Hepatic stellate cell (primary cell): Measurements from ENCODE around the gene PLEKHA7.
A peak's percentile ranks its signal among the peaks of the same experiment; 100 is the strongest.
"Not testable (repeated sequence)": the region's sequence is repeated elsewhere in the genome, so short reads cannot be mapped to it uniquely, and the experiment has no call there.

ENCODE experiments used
- DNase-seq: peaks from one replicate; pipeline ENCODE4 v3.0.0; 2011; ENCODE audit warnings: low spot score

The PLEKHA7 gene

DNA sequence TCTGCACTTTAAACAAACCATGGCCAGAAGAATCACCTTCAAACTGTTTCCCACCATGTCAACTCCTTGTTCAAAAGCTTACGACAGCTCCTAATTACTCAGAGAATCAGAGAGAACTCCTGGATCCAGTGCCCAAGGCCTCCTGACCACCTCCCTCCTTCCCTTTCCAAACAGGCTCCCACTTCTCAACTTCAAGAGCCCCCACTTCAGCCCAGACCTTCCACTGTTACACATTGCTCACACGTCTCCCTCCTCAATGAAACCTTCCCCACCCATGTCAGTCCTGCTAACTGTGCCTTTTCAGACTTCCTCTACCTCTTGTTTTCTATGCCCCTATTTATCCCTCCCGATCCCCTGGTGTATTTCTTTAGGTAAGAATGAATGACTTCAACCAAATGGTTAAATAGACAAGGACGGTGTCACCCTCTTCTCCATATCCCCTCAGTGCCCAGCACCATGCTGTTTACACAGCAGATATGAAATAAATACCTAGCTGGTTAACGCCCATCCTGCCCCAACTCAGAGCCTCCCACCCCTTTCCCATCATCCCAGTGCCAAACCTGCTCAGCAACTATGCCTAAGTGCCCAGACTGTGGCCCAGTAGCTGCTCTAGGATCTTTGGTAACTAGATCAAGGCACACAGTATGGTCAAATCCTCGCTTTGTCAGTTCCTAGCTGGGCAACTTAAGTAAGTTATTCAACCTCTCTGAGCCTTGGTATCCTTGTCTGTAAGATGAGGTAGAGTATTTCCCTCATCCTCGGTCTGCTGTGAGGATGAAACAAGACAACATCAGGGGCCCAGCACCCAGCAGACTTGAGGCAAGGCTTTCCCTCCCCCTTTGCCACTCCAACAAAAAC is 36.8 kb downstream of the PLEKHA7 start:
- no peak for DNase-seq

DNA sequence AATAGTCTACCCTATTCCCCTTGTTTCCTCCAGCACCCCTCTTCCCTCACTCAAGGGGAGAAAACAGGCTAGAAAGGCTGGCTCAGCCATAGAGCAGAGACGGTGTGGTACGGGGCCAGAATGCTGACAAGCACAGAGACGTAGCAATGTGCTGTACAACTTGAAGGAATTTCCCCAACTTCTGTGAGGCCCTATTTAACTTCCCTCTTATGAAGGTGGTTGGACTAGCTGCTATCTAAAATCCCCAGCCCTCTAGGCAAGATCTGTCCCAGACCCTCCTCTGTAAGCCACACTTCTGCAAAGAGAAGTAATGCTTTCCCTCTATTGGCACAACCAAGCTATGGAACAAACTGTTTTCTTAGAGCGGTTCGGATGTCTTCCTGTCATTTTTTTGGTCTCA is 37.8 kb downstream of the PLEKHA7 start:
- DNase-seq, result no peak

DNA sequence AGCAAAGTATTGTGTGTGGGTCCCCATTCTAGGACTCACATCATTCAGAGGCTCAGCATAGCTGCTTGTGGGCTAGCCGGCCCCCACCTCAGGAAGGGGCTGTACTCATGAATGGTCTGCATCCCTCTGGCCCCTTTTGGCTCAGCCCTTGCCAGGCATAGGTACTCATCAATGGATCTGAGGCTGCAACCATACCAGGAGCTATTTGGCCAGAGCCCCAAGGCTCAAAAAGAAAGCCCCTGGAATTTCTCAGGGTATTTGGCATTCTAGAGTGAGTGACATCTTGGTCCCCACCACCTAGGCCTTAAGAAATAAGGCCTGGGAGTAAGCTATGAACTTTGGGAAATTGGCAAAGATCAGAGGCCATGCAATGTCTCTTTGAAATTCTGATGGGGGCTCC is 38.3 kb downstream of the PLEKHA7 start:
- no peak for DNase-seq

DNA sequence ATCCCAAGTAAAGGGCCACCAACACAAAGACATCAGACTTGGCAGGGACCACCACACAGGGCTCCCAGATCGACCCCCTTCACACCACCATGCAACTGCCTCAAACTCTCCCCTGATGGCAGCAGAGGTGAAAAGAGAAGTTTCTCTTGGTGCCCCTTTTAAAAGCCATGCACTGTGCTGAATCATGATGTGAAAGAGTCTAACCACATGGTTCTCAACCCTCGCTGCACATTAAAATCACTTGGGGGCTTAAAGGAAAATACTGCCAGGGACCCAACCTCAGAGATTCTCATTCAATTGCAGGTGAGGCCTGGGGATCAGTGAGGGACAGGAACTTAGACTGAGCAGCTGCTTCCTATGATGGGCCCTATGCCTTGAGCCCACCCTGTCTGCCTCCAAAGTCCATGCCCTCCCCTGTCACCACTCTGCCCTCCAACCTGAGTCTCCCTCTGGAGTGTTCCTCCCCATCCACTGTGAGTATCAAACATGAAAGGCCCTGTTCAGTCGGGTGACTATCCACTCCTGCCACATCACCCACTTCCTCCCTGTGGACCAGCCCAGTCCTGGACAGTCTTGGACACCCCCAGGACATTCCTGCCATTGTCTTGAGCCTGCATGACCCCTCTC is 40.8 kb downstream of the PLEKHA7 start:
- no peak for DNase-seq

DNA sequence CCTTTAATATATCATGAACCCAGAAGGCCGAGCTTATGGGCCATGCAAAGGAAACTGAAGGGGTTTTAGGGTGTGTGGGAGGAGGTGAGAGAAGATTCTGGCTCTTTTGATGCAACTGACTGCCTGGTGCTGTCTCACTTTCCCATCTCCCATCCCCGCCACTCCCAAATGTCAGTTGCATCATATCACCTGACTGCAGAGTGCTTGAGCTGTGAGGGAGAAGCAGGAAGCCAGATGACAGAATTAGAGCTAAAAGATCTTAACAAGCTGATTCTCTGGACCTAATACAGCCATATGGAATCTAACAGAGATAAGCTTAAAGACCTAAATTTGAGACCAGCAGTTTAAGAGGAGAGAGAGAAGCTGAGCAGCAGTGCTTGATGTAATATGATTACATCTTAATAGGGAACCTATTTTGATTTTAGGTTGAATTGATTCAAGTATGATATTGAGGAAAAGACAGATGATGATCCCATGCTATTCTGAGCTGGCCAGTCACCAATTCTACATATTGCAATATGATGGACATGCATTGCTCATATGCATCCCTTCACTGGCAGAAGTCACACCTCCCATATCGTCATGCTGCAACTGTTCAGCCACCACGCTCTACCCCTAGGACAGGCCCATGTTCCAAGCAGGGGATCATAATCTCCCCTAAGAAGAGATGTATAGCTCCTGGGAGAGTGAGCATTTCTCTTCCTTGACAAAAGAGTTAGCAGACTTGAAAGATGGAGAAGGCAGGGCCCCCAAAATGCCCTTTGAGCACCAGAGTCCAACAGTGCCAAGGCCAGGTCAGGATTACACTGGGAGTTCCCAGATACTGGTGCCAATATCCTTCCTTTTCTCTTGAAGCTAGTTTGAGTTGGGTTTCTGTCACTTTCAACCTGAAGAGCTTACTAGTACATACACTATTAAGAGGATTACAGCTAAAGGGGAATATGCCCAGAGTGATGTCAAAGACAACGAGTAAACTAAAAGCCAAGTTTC is 44.9 kb downstream of the PLEKHA7 start:
- DNase-seq, result no peak

DNA sequence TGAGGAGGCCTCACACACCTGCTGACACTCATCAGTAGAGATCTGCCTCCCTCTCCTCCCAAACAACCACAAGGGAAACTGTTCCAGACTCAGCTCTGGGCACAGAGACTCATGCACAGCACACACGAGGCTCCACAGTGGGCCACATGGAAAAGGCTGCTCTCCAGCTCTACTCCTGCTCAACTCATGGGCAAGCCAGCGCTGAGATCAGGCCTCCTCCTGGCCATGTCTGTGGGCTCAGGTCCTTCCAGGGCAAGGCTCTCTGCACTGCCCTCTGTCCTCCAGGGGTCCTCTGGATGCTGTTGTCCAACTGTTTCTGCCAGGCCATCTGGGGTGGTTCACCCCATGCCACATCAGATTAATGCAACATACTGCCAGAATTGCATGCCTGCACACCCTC is 46.0 kb downstream of the PLEKHA7 start:
- no peak for DNase-seq

DNA sequence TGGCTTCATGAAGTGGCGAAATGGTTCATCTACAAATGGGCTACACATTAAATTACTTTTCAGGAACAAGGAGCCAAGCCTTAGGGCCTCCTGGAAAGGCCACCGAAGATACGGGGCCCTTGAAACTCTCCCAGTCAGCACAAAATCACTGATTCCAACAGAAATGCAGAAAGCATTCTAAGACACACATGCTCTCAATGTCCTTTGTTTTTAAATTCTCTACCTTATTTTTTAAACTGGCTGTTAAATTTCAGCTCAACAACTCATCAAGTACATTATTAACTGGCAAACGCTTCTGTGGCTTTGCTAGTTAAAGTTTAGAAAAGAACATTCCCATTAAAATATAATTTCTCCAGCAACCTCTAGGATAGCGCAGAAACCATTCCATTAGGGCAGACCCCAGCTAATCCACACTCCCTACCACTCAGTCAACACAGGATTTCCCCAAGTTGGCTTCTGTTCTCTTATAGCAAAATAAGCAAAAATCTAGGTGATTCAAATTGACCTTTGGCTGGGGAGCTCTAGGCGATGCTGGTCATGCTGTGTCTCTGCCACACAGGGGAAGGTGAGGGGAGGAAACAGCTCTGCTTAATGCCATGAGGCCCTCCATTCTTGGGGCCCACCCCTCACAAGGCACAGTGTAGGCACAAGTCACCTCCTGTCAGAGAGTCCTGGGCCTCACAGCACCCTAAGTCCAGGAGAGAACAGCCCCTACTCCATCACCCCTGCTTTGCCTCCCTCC is 47.1 kb downstream of the PLEKHA7 start:
- DNase-seq, result no peak

DNA sequence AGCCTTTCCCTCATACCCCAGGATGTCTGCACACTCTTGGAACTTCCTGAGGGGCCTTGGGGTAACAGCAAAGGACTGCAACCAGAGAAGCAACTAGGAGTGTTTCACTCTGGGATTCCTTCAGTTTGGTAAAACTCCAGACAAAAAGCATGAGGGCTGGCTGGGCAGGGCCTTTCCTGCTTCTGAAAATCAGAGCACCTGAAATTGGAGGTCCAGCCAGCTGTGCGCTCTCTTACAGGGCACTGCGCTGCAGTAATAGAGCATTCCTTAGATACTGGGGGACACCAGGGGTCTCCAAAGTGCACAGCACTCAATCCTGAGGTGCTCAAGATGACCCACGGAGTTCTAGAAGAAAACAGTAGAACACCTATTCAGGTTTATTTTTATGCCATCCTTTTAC is 49.7 kb downstream of the PLEKHA7 start:
- DNase-seq, result no peak

DNA sequence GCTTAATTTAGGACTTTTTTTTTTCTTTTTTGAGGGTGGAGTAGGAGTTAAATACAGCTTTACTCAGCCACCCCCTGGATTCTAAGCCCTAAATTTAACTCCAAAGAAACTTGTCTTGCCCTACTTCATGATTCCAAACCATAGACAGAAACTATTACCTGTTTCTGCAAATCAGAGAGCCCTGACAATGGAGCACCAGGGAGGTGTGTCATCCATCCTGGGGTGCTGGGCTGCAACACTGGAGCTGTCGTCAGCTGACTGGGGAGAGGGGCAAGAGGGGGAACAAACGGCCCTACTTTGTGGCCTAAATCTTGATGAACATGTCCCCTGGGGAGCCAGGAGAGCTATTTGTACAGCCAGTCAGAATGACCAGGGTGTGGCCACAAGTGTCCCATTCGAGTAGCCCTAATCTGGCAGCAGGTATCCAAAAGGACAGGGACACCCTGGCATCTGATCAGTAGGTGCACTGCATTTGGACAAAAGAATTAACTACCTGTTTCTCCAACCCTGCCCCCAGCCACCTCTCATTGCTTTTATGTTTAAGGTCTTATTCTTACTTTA is 50.8 kb downstream of the PLEKHA7 start:
- DNase-seq, result no peak

DNA sequence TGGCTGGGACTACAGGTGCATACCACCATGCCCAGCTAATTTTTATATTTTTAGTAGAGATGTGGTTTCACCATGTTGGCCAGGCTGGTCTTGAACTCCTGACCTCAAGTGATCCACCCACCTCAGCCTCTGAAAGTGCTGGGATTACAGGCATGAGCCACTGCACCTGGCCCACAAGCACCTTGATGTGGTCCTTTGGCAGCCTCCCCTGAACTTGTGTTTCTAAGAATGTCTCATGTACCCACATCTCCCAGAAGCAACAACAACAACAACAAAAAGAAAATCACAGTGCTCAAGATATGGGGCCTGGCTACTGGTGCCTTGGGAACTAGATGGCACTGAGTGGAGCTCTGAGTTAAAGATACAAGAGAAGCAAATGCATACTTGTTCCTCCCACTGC is 51.6 kb downstream of the PLEKHA7 start:
- not testable (repeated sequence) for DNase-seq

DNA sequence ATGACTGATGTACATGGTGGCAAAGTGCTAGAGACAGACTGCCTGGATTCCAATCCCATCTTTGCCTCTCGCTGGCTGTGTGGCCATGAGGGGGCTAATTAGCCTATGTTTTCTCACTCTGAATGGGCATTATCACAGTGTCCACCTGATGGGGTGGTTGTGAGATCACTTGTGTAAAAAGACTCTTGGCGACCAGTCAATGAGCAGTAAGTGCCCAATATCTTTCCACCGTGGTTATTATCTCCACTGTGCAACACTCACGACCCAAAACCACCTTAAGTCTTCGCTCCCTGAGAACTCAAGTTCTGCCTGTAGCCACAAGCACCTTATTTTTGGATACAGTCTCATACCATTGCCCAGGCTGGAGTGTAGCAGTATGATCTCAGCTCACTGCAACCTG is 52.1 kb downstream of the PLEKHA7 start:
- no peak for DNase-seq

DNA sequence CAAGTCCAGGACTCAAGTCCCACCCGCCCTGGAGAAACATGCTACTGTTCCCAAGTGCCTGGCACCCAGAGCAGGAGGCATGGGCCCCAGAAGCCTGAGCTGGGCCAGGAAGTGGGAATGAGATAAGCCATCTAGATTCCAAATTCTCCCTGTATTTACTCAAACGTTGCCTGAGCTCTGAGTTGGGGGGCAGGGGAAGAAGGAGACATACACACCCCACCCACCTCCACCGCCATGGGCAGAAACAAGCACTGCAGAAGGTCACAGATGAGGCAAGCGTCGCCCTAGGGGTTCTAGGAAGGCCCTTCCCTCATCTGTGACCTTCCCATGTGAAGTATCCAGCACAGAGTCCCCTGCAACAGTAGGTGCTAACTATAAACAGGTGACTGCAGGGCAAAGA is 54.0 kb downstream of the PLEKHA7 start:
- no peak for DNase-seq

DNA sequence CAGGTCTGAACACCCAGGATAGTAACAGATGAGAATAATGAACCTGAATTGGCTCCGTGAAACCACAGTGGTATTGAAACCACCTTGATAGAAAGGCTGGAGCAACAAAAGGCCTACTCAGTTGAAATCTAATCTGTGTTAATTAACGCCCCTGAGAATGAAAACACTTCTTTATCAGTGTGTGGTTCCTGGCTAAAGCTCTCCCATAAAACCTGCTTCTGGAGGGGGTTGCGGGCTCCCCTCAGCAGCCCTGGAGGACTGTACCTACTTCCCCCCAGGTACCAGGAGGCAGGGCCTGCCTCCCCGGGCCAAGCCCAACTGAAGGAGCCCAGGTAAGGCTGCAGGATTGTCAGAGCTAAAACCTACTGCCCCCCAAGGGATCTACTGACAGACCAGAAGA is 54.6 kb downstream of the PLEKHA7 start:
- no peak for DNase-seq

DNA sequence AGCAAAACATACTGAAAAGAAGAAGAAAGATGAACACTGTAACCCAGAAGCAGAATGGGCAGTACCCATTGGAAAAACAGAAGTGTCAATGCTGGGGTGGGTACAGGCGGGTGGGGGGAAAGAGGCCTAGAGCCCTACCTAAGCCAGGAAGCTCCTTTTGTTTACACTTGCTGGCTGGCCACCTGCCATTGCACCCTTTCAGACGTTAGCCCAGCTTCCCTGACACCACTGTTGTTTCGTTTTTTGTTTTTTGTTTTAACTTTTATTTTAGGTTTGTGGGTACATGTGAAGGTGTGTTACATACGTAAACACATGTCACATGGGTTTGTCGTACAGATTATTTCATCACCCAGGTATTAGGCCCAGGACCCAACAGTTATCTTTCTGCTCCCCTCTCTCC is 55.4 kb downstream of the PLEKHA7 start:
- DNase-seq, result no peak

DNA sequence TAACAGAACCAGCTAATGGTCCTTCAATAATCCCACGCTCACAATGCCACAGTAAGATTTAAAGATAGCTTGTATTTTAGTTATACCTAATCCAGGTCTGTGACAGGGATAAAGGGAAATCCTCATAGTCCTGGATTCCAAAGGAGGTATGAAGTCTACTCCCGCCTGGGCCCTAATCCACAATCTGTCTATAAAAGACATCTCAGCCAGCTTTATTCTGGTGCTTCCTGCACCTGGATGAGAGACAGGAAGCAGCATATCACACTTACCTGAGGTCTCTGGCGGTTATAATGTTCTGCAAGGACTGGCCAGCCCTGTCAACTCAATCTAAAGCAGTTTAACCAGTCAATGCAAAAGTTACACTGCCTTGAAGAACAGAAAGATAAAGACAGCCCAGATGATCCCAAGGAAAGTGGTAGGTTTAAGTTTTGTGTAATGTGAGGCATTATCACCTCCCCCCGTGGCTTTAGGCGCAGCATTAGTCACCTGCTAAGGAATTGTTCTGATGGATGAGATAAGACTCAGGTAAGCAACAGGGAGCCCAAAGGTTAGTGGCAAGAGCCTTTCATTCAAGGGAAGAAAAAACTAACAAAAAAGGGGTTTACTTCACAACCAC is 57.6 kb downstream of the PLEKHA7 start:
- DNase-seq, result no peak

DNA sequence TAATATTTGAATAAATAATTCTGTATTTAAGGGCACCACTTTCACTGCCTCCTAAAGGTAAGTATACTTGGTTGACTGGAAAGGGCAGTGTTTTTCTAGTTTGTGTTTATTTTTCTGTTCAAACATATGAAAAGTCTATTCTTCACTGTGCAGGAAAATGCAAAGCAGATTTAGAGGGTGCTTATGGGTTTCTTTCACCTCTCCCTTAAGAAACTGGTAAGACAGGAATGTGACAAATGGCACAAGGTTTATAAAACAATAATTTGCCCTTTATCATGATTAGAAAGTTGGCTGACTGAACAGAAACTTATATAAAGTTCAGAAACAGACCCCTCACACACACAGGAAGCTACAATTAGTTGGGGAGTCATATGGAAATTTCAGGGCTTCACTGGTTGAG is 60.6 kb downstream of the PLEKHA7 start:
- DNase-seq, result no peak

DNA sequence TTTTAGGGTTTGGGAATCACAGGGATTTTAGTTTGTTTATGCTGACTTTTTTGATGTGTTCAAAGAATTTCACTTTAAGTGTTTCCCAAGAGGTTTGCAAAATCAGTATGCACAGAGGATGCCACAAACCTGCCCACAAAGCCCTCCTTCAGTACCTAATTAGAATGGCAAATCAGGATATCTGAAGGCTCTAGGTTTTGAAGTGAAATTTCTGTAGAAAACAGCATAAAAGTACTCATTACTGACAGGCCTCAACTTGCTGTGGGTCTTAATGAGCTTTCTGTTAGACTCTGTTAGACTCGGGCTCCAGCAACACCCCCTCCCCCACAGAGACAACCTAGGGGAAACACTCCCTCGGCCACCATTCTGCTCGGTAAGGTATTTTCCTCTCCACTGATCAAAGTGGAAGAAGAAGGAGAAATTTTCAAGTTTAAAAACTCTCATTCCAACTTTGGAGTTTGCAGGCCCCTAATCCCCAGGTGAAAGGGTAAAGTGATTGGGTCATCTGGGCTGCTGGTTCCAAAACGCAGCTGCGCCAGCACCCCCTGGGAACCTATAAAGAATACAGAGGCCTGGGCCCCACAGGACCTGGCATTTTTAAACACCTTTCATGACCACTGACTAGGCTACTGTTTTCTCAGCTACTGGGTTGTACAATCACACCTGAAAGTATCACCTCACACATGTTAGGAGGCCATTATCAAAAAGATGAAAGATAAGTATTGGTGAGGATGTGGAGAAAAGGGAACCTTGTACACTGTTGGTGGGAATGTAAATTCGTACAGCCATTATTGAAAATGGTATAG is 67.5 kb downstream of the PLEKHA7 start:
- no peak for DNase-seq

DNA sequence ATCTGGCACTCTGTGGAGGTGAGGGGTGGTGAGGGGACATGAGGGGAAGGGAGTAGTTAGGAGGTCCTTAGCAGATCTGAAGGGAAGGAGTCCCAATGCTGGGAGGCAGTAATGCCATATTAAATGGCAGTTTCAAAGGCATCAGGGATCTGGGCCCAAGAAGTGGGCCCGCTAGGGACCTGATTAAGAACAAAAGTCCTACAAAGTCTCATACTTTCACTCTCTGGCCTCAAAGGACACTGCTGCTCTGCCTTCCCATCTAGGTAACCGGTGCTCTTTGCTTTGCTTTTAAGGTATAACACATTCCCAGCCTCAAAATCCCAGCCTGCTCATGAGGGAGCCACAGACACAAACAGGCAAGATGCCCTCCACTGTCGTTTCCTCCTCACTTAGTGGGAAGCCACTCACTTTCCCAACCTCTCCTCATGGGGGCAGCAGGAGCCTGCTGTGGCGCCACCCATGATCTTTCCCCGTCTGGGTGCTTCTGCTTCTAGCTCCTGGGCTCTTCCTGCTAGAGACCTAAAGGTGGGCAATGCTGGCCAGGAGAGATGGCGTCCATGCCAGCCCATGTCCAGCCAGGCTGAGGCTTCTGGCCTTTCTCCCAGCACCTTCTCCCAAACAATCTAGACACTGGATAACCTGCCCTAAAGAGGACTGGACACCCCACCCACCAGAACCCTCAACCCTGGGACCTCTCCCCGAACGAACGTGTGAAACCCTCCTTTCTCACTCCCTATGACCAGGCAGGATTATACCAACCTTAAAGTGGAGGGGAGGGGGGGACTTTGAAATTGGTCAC is 68.3 kb downstream of the PLEKHA7 start:
- peak; percentile 50 for DNase-seq

DNA sequence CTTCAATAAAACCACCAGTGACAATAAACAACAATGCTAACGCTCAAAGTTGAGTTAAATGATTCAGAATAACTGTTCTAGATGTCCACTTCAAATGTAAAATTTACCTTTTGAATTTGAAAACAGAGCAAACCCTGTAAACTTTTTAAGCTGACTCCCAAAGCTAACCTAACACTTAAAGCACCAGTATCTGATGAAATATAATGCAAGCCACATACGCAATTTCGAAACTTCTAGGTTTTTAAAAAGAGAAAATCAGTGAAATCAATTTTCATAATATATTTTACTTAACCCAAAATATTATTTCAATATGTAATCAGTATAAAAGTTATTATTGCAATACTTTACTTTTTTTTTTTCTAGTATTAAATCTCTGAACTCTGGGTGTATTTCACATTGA is 71.3 kb downstream of the PLEKHA7 start:
- no peak for DNase-seq
